ENCODE data around the gene SPIRE2. TPM values are rescaled to one million over a fixed set of nuclear protein-coding genes. Genes with fewer than 3 reads are reported as not detected.

SPIRE2 gene
- total and polyA plus RNA-seq, 2 of the 13 experiments (the other 11 are each of a cell fraction or from before 2014, with no cell fraction given) = 13.3 to 37.5 TPM

GRCh38 chr16:89860747-89861304, 32.6 kb downstream of the SPIRE2 start (continued):
- TF ChIP-seq ZNF430 (CRISPR knock-in tag; IDR thresholded peaks at IDR 0.05) (0 out of 2 replicates have a peak, but pooled peaks have one; percentile 35), RERE (CRISPR knock-in tag; IDR thresholded peaks at IDR 0.05; ENCODE audit: low read depth) (no peak), ZNF768 (CRISPR knock-in tag; IDR thresholded peaks at IDR 0.05) (peak; percentile 47; the same call in 1 of the 2 replicates), ZEB1 (IDR thresholded peaks at IDR 0.05; ENCODE audit: insufficient replicate concordance, low read depth) (peak; percentile 61), STAT6 (CRISPR knock-in tag; IDR thresholded peaks at IDR 0.05; ENCODE audit: borderline replicate concordance) (no peak), RXRA (CRISPR knock-in tag; IDR thresholded peaks at IDR 0.05) (peak; percentile 93), ZNF558 (CRISPR knock-in tag; IDR thresholded peaks at IDR 0.05; ENCODE audit: borderline replicate concordance) (no peak), ZNF709 (CRISPR knock-in tag; IDR thresholded peaks at IDR 0.05) (peak; percentile 79; the same call in 1 of the 2 replicates), HNRNPL (IDR thresholded peaks at IDR 0.05; ENCODE audit: low read depth, low read length) (0 out of 2 replicates have a peak, but pooled peaks have one; percentile 57), BCL3 (CRISPR knock-in tag; IDR thresholded peaks at IDR 0.05) (peak; percentile 86; the same call in 1 of the 2 replicates), E2F5 (CRISPR knock-in tag; conservative IDR thresholded peaks at IDR 0.05) (no peak), FUBP1 (CRISPR knock-in tag; IDR thresholded peaks at IDR 0.05; ENCODE audit: borderline replicate concordance) (0 out of 2 replicates have a peak, but pooled peaks have one; percentile 77), IKZF4 (CRISPR knock-in tag; IDR thresholded peaks at IDR 0.05; ENCODE audit: borderline replicate concordance, low read depth, not compliant biosample characterization) (peak; percentile 54), CEBPG (CRISPR knock-in tag; IDR thresholded peaks at IDR 0.05) (0 out of 2 replicates have a peak, but pooled peaks have one; percentile 20)

Data from HepG2 (cell line).